Temporal lobe (tissue), 1 donor: Measurements from ENCODE around the gene CSAG3. TPM values are rescaled to one million over a fixed set of nuclear protein-coding genes. Genes with fewer than 3 reads are reported as not detected.

Experiments used
- total RNA-seq: library from RNA; depleted of rRNA; stranded (reverse); fragments of >200 nt; gene quantifications from one replicate; pipeline ENCODE4 v1.2.3, GENCODE V29; 2014

The CSAG3 gene
- total RNA-seq, 1 donor from 2014 or later: not detected

Other genes starting within 250 kb of the CSAG3 start
- 1.2 TPM for gene GABRQ, start 121.3 kb upstream of the CSAG3 start, total RNA-seq
- not detected for gene MAGEA3, start 60.4 kb upstream of the CSAG3 start, total RNA-seq
- gene CSAG2, start 49.9 kb upstream of the CSAG3 start, total RNA-seq: not detected
- gene MAGEA2B, start 44.6 kb upstream of the CSAG3 start, total RNA-seq: not detected
- not detected for gene CSAG1, start 25.5 kb upstream of the CSAG3 start, total RNA-seq
- gene MAGEA12, start 25.5 kb upstream of the CSAG3 start, total RNA-seq: not detected
- not detected for gene MAGEA2, start 5.4 kb upstream of the CSAG3 start, total RNA-seq
- not detected for gene MAGEA6, start 10.5 kb downstream of the CSAG3 start, total RNA-seq
- gene CETN2, start 71.5 kb downstream of the CSAG3 start, total RNA-seq: 27.3 TPM
- 14.5 TPM for gene NSDHL, start 71.8 kb downstream of the CSAG3 start, total RNA-seq
- gene ZNF185, start 138.8 kb downstream of the CSAG3 start, total RNA-seq: 2.5 TPM
- 3.0 TPM for gene PNMA5, start 234.9 kb downstream of the CSAG3 start, total RNA-seq